Amniotic stem cell (primary cell): ENCODE results near the gene MCTP1.

Source experiments
- DNase-seq: peaks from one replicate; lab custom pipeline; 2025; lab: John Stamatoyannopoulos, UW

Gene MCTP1

DNA sequence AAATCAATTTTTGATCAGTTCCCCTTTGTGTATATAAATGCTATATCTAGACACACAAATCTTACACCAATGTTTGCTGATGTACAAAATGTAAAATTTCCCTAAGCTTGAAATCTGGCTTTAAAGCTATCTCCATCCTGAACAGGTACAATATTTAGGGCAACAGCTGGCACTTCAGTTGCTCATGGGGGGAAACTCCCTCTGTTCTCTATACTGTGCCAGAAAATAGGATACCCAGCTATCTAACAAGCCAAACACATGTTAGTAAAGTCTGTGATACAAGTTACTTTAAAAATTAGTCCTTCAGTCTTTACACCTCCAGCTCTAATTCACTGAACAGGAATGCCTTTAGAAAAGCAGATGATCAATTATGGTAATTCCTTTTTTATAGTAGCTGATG is 474.6 kb downstream of the MCTP1 start:
- no peak for DNase-seq

GRCh38 chr5:94808497-94808896 is 476.4 kb downstream of the MCTP1 start:
- no peak for DNase-seq

DNA sequence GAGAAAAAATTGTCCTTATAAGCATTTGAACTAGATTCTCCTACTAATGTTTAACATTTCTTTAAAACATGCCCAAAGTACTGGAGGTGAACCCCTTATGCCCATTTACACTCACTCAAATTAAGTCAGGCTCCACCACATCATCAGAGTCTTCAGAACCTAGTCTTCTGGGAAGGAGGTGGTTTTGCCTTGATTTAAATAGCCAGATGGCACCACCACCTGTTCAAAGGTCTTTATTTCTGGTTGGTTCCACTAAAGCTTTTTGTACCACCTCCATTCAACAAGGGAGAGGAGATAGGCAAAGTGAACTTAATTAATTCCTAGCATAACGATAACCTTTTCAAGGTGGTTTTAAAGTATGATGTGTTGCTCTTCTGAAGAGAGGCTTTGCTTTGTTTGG is 476.9 kb downstream of the MCTP1 start:
- no peak for DNase-seq

DNA sequence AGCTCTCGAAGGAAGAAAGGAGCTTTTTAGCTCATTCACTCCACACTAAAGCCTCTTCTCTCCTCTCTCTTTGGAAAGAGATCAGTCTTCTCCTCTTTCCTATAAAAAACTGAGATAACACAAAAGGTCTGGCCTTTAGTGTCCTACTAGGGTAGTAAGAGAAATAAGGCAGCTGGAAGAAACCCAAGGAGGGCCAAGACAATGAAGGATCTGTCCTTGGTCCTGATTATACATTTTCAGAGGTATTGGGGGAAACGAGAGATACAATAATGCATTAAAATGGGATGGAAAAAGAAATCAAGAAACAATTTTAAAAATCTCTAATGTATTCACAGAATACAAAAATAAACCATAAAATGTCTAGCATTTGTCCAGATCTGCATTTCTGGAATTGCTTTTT is 482.4 kb downstream of the MCTP1 start:
- DNase-seq, result no peak

DNA sequence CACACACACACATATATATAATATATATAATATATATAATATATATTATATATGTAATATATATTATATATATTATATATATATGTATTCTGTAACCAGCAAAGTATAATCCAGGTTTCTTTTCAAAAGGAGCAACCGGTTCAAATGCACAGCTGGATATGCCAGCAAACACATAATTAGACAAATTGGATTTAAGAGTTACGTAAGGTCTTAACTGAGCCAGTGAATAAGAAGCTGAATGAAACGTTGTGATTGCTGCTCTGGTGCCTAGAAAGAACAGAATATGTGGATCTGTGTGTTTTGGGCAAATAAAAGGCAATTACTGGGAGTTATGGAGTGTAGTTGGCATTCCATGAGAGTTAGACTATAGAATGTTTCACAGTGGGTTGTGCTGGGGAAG is 488.3 kb downstream of the MCTP1 start:
- DNase-seq, result no peak

- DNase-seq, result no peak
These were observed 491.1 kb downstream of the MCTP1 start for GRCh38 chr5:94793816-94794198.

- DNase-seq, result no peak
These were observed 491.6 kb downstream of the MCTP1 start for GRCh38 chr5:94793113-94793815.

- no peak for DNase-seq
These were observed 493.1 kb downstream of the MCTP1 start for GRCh38 chr5:94791829-94792228.

DNA sequence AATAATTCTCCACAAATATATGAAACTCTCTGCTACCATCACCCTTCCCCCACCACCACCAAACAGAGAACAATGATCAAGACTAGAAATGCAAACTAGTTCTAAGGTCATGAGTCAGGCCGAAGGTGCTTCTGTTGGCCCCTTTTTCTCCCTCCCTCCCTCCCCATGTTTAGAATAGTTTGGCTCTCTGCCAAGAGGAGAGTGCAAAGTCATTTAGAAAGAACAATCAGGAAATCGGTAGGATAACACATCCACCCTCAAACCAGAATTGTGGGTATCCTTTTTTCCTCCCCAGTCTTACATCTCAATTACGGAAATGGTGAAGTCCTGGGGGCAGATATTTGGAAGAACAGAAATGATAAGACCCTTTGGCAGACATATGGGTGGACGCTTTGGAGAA is 496.4 kb downstream of the MCTP1 start:
- no peak for DNase-seq

- no peak for DNase-seq
These were observed 500.1 kb downstream of the MCTP1 start for GRCh38 chr5:94784536-94785505.

- no peak for DNase-seq
These were observed 502.5 kb downstream of the MCTP1 start for GRCh38 chr5:94782383-94782782.

DNA sequence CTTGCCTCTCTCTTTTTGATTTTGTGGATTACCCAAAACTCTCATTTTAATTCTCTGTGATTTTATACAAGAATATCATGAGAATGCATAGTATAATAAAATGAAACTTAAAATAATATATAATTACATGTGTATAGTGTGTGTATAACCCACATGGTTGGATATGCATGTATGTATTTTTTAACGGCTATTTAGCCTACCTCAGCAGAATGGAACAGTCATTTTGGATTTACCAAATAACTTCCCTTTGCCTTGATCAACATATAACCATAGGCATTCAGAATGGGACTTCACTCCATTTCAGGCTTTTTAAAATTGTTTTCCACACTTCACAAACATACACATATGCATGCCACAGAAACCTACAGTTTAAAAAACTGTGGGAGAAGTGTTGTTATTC is 505.2 kb downstream of the MCTP1 start:
- no peak for DNase-seq

GRCh38 chr5:94778732-94779131 is 506.2 kb downstream of the MCTP1 start:
- no peak for DNase-seq

GRCh38 chr5:94778299-94778698 is 506.6 kb downstream of the MCTP1 start:
- no peak for DNase-seq

GRCh38 chr5:94777056-94777880 is 507.6 kb downstream of the MCTP1 start:
- no peak for DNase-seq

DNA sequence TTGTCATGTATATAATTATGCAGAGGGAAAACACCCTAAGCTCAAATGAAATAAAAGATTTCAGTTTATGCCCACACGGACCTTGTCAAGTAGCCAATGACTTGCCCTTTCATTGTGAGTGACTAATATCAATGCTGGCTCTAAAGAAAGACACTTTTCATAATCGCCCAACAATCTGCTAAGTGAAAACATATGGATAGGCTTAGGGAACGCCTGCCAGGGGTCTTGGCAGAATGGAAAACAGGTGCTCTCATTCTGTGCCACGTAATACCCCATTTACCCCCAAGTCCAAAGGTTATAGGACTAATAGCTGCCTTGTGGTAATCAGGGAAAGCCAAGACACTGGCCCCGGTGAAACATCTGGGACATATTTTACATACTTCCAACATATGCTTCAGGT is 508.7 kb downstream of the MCTP1 start:
- no peak for DNase-seq

DNA sequence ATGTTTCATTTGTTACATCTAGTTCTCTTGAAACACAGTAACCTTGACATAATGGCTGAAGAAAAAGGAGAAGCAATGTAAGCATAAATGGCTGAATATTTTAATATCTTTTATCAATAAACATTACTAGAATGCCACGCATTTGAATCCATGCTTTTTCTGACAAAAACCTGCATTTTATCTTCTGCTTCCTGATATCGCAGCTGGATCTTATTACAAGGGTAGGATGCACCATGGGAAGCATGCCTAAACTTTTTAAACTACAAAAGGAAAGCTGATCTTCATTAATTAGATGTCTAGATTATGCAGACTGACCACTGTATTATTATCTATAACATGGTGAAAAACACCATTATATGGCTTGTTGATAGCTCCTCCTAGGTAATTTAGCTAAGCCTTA is 509.8 kb downstream of the MCTP1 start:
- DNase-seq, result no peak

DNA sequence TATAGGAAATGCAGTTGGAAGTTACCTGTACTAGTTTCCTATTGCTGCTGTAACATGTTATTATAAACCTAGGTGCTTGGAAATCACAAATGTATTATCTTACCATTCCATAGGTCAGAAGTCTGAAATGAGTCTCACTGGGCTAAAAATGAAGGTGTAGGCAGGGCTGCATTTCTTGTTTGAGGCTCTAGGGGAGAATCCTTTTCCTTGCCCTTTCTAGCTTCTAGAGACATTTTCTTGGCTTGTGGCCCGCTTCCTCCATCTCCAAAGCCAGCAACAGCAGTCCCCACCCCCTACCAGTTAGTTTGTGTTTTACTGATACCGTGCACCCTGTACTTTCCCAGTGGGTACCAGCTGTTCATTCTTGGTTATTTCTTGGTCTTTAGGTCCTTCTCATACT is 513.2 kb downstream of the MCTP1 start:
- DNase-seq, result no peak

- no peak for DNase-seq
These were observed 514.9 kb downstream of the MCTP1 start for GRCh38 chr5:94769996-94770395.

DNA sequence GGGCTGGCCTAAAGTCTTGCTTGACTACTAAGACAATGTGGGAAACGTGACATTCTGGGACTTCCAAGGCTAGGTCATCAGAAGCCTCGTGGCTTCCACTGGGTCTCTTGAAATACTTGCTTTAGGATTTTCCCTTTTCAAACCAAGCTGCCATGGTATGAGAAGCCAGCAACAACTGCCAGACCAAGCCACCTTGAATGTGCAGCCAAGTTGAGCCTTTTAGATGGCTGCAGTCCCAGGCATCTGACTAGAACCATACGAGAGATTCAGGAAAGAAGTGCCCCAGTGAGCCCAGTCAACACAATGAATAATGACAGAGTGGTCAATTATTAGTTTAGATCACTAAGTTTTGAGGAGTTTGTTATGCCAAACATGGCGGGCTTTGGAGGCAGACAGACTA is 523.1 kb downstream of the MCTP1 start:
- DNase-seq, result no peak

DNA sequence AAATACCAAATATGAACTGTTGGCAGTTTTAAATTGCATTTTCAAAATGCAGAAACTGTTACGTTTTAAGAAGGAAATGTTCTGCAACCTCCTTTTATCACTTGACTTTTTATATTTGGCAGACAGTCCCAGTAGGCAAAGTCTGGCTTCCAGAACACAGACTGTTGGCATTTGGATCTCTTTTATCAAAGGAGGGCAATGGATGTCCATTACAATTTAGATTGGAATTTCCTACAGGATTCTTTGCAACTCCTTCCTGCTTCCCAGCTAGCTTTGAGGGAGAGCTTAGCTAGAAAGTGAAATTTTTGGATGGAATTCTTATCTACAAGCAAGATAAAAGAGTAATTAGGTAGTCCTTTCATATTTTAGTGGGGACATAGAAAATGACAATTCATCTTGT is 523.8 kb downstream of the MCTP1 start:
- no peak for DNase-seq

GRCh38 chr5:94759961-94760360 is 524.9 kb downstream of the MCTP1 start:
- DNase-seq, result no peak

- no peak for DNase-seq
These were observed 525.9 kb downstream of the MCTP1 start for GRCh38 chr5:94759022-94759421.
